Fibroblast of lung (primary cell): ENCODE measurements around the gene MCF2L. TPM values are rescaled to one million over a fixed set of nuclear protein-coding genes. Genes with fewer than 3 reads are reported as not detected.

Experiments used
- DNase-seq, 2 donors: peaks; one replicate each; pipeline versions ENCODE4 v3.0.0 to v3.0.0-alpha.2; 2010; ENCODE audit warnings: low read depth in 2 of 2
- H2AFZ ChIP-seq: 2 replicates; pipeline ENCODE4 v1.5.1; 2012; ENCODE audit warnings: low read length, control low read depth, inconsistent platforms
- H3K27ac ChIP-seq: 2 replicates; pipeline ENCODE4 v1.5.1; 2011; ENCODE audit warnings: low read length, control low read depth; ENCODE audit not compliant: insufficient read depth
- H3K27me3 ChIP-seq: 2 replicates; pipeline ENCODE4 v1.5.1; 2011; ENCODE audit warnings: mild to moderate bottlenecking, low read length; ENCODE audit not compliant: control insufficient read depth, insufficient read depth
- H3K36me3 ChIP-seq: 2 replicates; pipeline ENCODE4 v1.5.1; 2011; ENCODE audit warnings: low read length; ENCODE audit not compliant: control insufficient read depth, insufficient read depth
- H3K4me1 ChIP-seq: 2 replicates; pipeline ENCODE4 v1.5.1; 2011; ENCODE audit warnings: low read length; ENCODE audit not compliant: control insufficient read depth, insufficient read depth; ENCODE audit errors: extremely low read depth
- H3K4me2 ChIP-seq: 2 replicates; pipeline ENCODE4 v1.5.1; 2011; ENCODE audit warnings: low read length, control low read depth; ENCODE audit not compliant: insufficient read depth; ENCODE audit errors: extremely low read depth
- H3K4me3 ChIP-seq, 4 experiments: fragments of 200-600 bp in 1 of 4; sonication (generic) in 1 of 4; replicated peaks in 1 of 4; 2 replicates each; pipeline ENCODE4 v1.5.1; 2011 to 2016; ENCODE audit warnings: low read length in 4 of 4, low read depth in 3 of 4, mild to moderate bottlenecking in 3 of 4, control low read depth in 2 of 4, inconsistent platforms in 1 of 4, mixed read lengths in 1 of 4; ENCODE audit not compliant: insufficient read depth in 1 of 4; ENCODE audit errors: control extremely low read depth in 1 of 4
- H3K79me2 ChIP-seq: 2 replicates; pipeline ENCODE4 v1.5.1; 2012; ENCODE audit warnings: mild to moderate bottlenecking, low read length, inconsistent platforms; ENCODE audit not compliant: control insufficient read depth, insufficient read depth
- H3K9ac ChIP-seq: 2 replicates; pipeline ENCODE4 v1.5.1; 2011; ENCODE audit warnings: mild to moderate bottlenecking, low read length, control low read depth; ENCODE audit not compliant: insufficient read depth
- H3K9me3 ChIP-seq: 2 replicates; pipeline ENCODE4 v1.5.1; 2012; ENCODE audit warnings: low read depth, low read length; ENCODE audit not compliant: control insufficient read depth, insufficient read depth
- H4K20me1 ChIP-seq: 2 replicates; pipeline ENCODE4 v1.5.1; 2011; ENCODE audit warnings: low read length; ENCODE audit not compliant: control insufficient read depth, insufficient read depth; ENCODE audit errors: extremely low read depth
- CTCF ChIP-seq, 2 donors: IDR thresholded peaks in 1 of 2; conservative IDR thresholded peaks in 1 of 2; 1 replicate in 1 of 2; 2 replicates in 1 of 2; pipeline ENCODE4 v1.5.1; 2011 to 2012; ENCODE audit warnings: low read length in 2 of 2, control low read depth in 1 of 2, inconsistent platforms in 1 of 2, low read depth in 1 of 2, mild to moderate bottlenecking in 1 of 2
- EZH2 ChIP-seq: IDR thresholded peaks from 2 replicates; pipeline ENCODE4 v1.5.1; 2012; ENCODE audit warnings: low read length, control low read depth, mild to moderate bottlenecking; ENCODE audit errors: missing control alignments
- polyA plus RNA-seq, 2 donors: library from polyadenylated mRNA; depleted of rRNA in 1 of 2; stranded (reverse) in 1 of 2; unstranded in 1 of 2; fragments of >200 nt; gene quantifications; 2 replicates each; pipeline ENCODE4 v1.2.1, GENCODE V29; 2011 to 2012; ENCODE audit warnings: missing spikeins in 1 of 2
- total RNA-seq: library from RNA; depleted of rRNA; stranded (reverse); fragments of >200 nt; gene quantifications from 2 replicates; pipeline ENCODE4 v1.2.1, GENCODE V29; 2014

MCF2L gene
- total and polyA plus RNA-seq, 2 donors (not counting 1 experiment from before 2014, with no cell fraction given) = 0.18 to 3.3 TPM

DNA sequence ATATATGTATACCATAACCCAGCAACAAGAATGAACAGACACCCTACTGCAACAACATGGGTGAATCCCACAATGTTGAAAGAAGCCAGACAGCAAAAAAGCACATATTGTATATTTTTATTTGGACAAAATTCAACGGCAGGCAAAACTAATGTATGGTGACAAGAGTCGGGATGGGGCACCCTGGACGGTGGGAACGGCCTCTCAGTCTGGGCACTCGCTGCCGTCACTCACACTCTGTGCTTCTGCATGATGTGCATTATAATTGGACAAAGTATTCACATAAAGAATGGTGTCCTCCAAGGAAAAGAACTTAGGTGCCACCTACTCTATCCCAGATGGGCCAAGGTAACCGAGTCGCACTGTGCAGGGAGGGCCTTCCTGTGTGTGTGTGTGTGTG, 71.0 kb downstream of the MCF2L start:
- Histone ChIP-seq H3K27ac (no peak overlapping the region), H3K27me3 (peaks cover 12% of the 10 kb centered on the region), H3K4me3 (no peak overlapping the region), H3K4me2 (no peak overlapping the region), H3K79me2 (no peaks in the 10 kb centered on the region), H4K20me1 (no peaks in the 10 kb centered on the region), H3K4me1 (no peaks in the 10 kb centered on the region), H3K9me3 (no peaks in the 10 kb centered on the region), H3K9ac (no peak overlapping the region), H3K36me3 (no peaks in the 10 kb centered on the region), H2AFZ (no peak overlapping the region)
- no peak for TF ChIP-seq EZH2
- TF ChIP-seq CTCF (conservative IDR thresholded peaks at IDR 0.05 in 1 of 2, IDR thresholded peaks at IDR 0.05 in 1 of 2; ENCODE audit: low read depth in 1 of 2, low read length in 2 of 2) = no peak
- DNase-seq = no peak

DNA sequence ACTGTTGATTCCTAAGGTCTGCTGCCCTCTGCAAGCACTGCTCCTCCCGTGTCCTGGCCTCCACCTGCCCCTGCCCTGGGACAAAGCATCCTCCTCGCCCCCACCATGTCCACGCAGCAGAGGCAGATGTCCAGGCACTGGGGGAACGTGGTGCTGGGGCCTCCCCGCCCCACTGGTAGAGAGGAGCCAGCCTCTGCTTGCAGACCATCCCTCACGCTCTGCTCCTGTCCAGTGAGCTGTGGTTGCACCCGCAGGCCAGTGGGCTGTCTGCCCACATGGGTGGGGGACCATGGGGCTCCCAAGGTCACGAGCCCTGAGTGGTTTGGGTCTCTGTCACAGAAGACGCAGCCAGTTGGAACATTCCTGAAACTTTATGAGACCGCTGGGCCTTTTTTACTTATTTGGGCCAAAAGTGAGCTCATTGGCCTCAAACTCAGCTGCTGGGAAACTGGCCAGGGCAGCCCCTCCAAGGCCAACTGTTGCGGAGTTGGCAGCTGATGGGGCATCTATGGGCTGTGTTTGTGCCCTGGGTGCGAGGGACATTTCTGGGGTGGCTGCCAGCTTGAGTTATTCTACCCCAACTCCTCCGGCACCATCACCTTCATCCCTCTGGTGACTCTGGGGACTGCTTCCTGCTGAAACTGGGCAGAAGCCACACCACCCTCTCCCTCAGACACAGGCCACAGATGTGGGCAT, 71.7 kb downstream of the MCF2L start:
- no peak overlapping the region for H2AFZ ChIP-seq
- H3K9me3 ChIP-seq = no peaks in the 10 kb centered on the region
- no peak for TF ChIP-seq EZH2
- TF ChIP-seq CTCF (conservative IDR thresholded peaks at IDR 0.05 in 1 of 2, IDR thresholded peaks at IDR 0.05 in 1 of 2; ENCODE audit: low read depth in 1 of 2, low read length in 2 of 2) = no peak
- H3K4me2 ChIP-seq = no peak overlapping the region
- no peaks in the 10 kb centered on the region for H3K36me3 ChIP-seq
- H3K9ac ChIP-seq = no peak overlapping the region
- no peak overlapping the region for H3K4me3 ChIP-seq
- DNase-seq = no peak
- no peaks in the 10 kb centered on the region for H4K20me1 ChIP-seq
- H3K27me3 ChIP-seq = peaks cover 19% of the 10 kb centered on the region
- H3K79me2 ChIP-seq = no peaks in the 10 kb centered on the region
- no peaks in the 10 kb centered on the region for H3K4me1 ChIP-seq
- no peak overlapping the region for H3K27ac ChIP-seq

DNA sequence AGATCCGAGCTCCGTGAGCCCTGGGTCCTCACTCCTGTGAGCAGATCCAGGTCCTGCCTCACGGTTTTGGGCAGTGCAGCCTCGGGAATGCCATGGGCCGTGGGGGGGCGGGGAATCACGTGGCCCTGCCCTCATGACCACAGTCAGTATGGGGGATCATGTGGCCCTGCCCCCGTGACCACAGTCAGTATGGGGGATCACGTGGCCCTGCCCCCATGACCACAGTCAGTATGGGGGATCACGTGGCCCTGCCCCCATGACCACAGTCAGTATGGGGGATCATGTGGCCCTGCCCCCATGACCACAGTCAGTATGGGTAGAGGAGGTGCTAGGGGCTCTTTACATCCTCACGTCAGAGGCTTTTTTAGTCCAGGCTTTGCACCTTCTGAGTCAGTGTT, 72.3 kb downstream of the MCF2L start:
- H3K27me3 ChIP-seq = peaks cover 20% of the 10 kb centered on the region
- DNase-seq = no peak
- H3K9me3 ChIP-seq = no peaks in the 10 kb centered on the region
- no peaks in the 10 kb centered on the region for H3K79me2 ChIP-seq
- H3K4me1 ChIP-seq = no peaks in the 10 kb centered on the region
- no peak overlapping the region for H3K27ac ChIP-seq
- no peak overlapping the region for H3K4me3 ChIP-seq
- TF ChIP-seq CTCF (conservative IDR thresholded peaks at IDR 0.05 in 1 of 2, IDR thresholded peaks at IDR 0.05 in 1 of 2; ENCODE audit: low read depth in 1 of 2, low read length in 2 of 2) (no peak), EZH2 (no peak)
- H3K9ac ChIP-seq = no peak overlapping the region
- no peaks in the 10 kb centered on the region for H4K20me1 ChIP-seq
- H3K4me2 ChIP-seq = no peak overlapping the region
- no peaks in the 10 kb centered on the region for H3K36me3 ChIP-seq
- no peak overlapping the region for H2AFZ ChIP-seq
